NB4 (cell line): ENCODE measurements around the gene DOCK3.

Experiments
- DNase-seq: peaks from one replicate; pipeline ENCODE4 v3.0.0; 2010; ENCODE audit warnings: low read depth
- H3K4me3 ChIP-seq: one replicate; pipeline ENCODE4 v1.5.1; 2011; ENCODE audit warnings: mild to moderate bottlenecking, low read depth, low read length, moderate library complexity
- CTCF ChIP-seq: IDR thresholded peaks from one replicate; pipeline ENCODE4 v1.5.1; 2012; ENCODE audit warnings: low read depth, low read length
- MAX ChIP-seq: IDR thresholded peaks from 2 replicates; pipeline ENCODE4 v1.6.1; 2011; ENCODE audit warnings: low read depth, low read length
- MYC ChIP-seq: IDR thresholded peaks from 2 replicates; pipeline ENCODE4 v1.6.1; 2011; ENCODE audit warnings: low read depth, low read length
- POLR2A ChIP-seq: IDR thresholded peaks from 2 replicates; pipeline ENCODE4 v1.6.1; 2011; ENCODE audit warnings: mild to moderate bottlenecking; ENCODE audit not compliant: insufficient read length; ENCODE audit errors: extremely low read depth

Gene DOCK3

GRCh38 chr3:50648944-50649343 lies 25.8 kb upstream of the DOCK3 start:
- TF ChIP-seq POLR2A (no peak), MYC (no peak), MAX (no peak)
- H3K4me3 ChIP-seq = no peak overlapping the region
- DNase-seq = no peak

DNA sequence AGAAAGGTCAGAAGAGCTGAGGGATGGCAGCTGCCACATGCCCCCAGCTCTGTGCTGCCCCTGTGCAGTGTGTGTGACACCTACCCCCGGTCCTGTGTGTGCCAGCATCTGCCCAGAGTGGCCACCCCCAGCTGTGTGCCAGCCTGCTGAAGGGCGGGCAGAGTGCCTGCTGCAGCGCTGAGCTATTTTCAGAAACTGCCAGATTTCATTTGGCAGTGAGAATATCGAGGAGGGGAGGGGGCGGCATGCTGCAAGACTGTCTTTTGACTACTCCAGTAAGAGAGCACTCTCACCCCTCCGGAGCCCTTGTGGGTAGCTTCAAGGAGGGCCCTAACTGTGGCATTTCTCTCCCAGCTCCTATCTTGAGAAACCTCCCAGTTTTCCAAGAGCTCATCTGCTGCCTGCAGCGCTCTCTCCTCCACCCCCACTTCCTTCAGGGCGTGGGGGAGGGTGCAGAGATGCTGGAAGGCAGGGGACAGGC lies 25.2 kb upstream of the DOCK3 start:
- no peak overlapping the region for H3K4me3 ChIP-seq
- TF ChIP-seq MYC = no peak
- DNase-seq = no peak

DNA sequence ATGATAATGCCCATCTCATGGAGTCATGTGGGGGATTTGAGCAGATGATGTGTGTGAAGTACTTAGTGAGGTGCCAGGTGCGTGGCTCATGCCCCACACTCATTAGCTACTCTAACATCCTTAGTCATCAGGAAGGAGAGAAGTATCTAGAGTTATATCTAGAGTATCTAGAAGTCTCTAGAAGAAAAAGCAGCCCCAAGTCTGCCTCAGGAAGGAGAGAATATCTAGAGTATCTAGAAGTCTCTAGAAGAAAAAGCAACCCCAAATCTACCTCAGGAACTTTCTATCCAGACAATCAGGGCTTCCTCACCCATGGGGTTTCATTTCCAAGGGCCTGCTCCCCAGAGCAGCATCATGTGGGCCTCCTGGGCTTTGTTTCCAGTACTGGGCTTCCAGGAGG lies 24.7 kb upstream of the DOCK3 start:
- TF ChIP-seq POLR2A (no peak), MAX (no peak), MYC (no peak), CTCF (no peak)
- no peak overlapping the region for H3K4me3 ChIP-seq
- no peak for DNase-seq

DNA sequence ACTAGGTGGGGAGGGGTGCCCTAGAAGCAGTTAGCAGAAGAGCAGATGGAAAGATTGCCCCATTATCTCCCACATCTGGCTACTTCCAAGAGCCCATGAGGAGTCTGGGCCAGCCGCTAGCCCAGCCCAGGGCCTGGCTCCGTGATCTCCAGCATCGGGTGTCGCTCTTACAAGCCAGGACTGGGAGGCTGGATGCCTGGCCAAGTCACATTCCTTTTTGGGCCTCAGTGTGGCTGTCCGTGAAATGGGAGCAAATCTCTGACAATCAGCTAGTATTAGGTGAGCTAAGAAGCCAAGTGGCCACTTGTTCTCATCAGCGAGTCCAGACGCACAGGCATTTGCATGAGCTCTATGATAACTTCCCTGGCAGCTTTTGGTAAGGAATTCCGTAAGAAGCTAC lies 23.3 kb upstream of the DOCK3 start:
- TF ChIP-seq MAX = no peak
- no peak for TF ChIP-seq MYC
- no peak for TF ChIP-seq CTCF
- no peak for TF ChIP-seq POLR2A

DNA sequence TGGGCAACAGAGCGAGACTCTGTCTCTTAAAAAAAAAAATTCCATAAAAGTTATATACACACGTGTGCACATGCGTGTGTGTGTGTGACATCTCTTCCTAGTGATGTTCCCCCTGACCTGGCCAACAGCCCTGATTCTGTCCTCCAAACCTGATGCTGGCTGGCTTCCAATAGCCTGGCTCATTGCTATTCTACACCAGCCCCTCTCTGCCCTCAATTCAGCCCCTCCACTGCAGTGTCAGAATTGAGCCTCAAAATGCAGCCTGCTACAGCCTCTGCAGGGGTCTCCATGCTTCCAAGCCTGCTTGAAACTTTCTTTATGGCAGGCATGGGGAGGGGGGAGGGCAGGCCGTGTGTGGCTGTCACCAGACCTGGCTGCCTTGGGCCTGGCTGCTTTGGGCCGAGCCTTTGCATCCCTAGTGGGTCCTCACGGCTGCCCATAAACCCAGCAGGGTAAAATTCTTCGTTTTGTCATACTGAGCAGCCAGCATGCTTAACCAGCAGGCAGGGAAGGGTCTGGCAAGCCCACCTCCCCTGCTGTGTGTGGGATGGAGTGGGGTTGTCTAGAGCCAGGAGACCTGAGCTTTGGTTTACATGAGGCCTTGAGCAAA lies 22.7 kb upstream of the DOCK3 start:
- no peak overlapping the region for H3K4me3 ChIP-seq
- TF ChIP-seq MAX = no peak
- no peak for TF ChIP-seq POLR2A
- TF ChIP-seq CTCF = no peak
- TF ChIP-seq MYC = no peak
- DNase-seq = peak; percentile 22

More for the DNA sequence above, 23.3 kb upstream of the DOCK3 start:
- no peak overlapping the region for H3K4me3 ChIP-seq
- no peak for DNase-seq

GRCh38 chr3:50652709-50653108 lies 22.0 kb upstream of the DOCK3 start:
- TF ChIP-seq MAX (no peak), POLR2A (no peak), CTCF (peak; percentile 48)
- H3K4me3 ChIP-seq = no peak overlapping the region
- peak; percentile 70 for DNase-seq
